DND-41 (cell line): ENCODE data around the gene NEU1.

Experiments
- CTCF ChIP-seq: IDR thresholded peaks from 2 replicates; pipeline ENCODE4 v1.5.1; 2012; ENCODE audit warnings: borderline replicate concordance, low read length, moderate library complexity, mild to moderate bottlenecking; ENCODE audit not compliant: poor library complexity, severe bottlenecking; ENCODE audit errors: extremely low read depth
- EZH2 ChIP-seq: IDR thresholded peaks from 3 replicates; pipeline ENCODE4 v1.6.1; 2012; ENCODE audit warnings: borderline replicate concordance, low read depth, mild to moderate bottlenecking, moderate library complexity, low read length, inconsistent platforms; ENCODE audit not compliant: severe bottlenecking

- TF ChIP-seq EZH2: no peak
- TF ChIP-seq CTCF: no peak
Observed at GRCh38 chr6:31889331-31889972, 26.8 kb upstream of the NEU1 start.
